ENCODE measurements around the gene HS3ST6.
"Not testable (repeated sequence)": the region's sequence is repeated elsewhere in the genome, so short reads cannot be mapped to it uniquely, and the experiment has no call there.

Gene HS3ST6

GRCh38 chr16:1918351-1919326, at the start of gene HS3ST6:
Gene HS3ST6, minus strand, starts transcription at chr16:1918415. Its CDS starts 92 bp downstream, at chr16:1918323.
- no peak for DNase-seq

- no peak for DNase-seq
Observed at GRCh38 chr16:1966460-1966859, 48.2 kb upstream of the HS3ST6 start, which contains the start of gene RNF151. Gene RNF151, plus strand, starts transcription at chr16:1966856. Its CDS starts 26 bp downstream, at chr16:1966882.

GRCh38 chr16:1965396-1966001, 47.3 kb upstream of the HS3ST6 start:
- DNase-seq = no peak

DNA sequence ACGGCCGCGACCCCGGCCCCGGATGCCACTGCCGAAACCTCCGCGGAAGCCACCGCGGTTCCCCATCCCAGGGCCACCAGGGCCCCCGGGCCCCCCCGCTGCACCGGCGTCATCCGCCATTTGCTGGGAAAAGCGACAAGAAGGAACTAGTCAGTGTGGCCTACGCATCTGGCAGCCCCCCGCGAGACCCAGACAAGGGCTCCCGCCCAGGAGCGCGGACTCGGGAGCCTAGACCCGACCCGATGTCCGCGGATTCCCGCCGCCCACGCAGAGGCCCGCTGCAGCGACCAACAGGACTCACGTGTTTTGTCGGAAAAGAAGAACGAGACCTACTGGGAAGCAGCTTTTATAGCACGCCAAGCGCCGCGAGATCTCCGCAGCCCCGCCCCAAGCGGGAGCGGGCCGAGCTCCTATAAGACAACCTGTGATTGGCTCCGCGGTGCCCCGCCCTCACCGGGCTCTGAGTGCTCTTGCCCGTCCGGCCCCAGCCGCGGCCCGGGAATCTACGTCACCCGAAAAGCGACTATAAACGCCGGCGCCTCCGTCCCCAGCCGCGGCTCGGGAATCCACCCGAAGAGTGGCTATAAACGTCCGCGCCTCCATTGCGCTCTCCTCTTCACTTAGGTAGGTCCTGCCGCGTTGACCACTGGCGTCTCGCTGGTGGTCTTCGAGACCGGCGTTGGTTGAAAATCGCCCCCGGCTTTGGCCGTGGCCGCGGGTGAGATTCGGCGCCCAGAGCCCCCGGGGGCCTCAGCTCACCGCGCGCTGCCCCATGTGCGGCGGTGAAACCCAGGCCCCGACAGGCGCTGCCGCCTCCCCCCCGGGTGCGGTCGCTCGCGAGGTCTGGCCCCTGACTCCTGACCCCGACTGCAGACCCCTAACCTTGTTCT, 46.5 kb upstream of the HS3ST6 start, which contains the start of gene RPS2:
TSS of gene RPS2 (minus strand) at position 321 of the 890 bp plus-strand sequence. CDS start at position 120, 201 bp downstream.
- DNase-seq = peak; percentile 99

GRCh38 chr16:1963806-1964505, 45.7 kb upstream of the HS3ST6 start:
- DNase-seq = peak; percentile 17

DNA sequence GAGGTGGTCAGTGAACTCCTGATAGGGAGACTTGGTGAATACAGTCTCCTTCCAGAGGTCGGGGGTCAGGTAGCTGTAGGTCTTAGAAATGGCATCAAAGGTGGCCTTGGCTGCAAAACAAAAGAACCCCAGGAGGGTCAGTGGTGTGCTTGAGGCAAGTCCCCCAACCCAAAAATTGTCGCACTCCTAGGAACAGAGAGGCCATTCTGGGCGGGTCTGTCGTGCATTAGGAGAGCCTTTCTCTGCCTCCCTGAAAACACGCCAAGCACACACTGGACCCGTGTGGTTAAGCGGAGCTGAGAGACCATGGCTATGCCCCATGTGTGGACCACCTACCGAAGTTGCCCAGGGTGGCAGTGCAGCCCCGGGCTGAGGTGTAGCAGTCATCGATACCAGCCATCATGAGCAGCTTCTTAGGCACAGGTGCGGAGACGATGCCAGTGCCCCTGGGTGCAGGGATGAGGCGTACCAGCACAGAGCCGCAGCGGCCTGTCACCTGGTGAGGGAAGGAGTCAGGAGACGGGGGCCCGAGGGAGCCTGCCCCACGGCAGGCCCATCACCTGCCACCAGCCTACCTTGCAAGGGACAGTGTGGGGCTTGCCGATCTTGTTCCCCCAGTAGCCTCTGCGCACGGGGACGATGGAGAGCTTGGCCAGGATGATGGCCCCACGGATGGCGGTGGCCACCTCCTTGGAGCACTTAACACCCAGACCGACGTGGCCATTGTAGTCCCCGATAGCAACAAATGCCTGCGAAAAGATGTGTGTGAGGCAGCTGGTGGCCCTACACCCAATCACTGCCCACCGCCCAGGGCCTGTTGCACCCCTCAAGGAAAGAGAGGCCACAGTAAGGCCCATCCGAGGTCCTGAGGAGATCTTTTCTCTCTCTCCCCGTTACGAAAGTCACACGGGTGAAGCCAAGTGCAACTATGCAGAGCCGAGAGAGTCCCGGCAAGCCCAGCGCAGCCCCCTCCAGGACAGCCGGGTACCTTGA, 44.2 kb upstream of the HS3ST6 start:
- DNase-seq = not testable (repeated sequence)

GRCh38 chr16:1961651-1962067, 43.4 kb upstream of the HS3ST6 start:
- no peak for DNase-seq

DNA sequence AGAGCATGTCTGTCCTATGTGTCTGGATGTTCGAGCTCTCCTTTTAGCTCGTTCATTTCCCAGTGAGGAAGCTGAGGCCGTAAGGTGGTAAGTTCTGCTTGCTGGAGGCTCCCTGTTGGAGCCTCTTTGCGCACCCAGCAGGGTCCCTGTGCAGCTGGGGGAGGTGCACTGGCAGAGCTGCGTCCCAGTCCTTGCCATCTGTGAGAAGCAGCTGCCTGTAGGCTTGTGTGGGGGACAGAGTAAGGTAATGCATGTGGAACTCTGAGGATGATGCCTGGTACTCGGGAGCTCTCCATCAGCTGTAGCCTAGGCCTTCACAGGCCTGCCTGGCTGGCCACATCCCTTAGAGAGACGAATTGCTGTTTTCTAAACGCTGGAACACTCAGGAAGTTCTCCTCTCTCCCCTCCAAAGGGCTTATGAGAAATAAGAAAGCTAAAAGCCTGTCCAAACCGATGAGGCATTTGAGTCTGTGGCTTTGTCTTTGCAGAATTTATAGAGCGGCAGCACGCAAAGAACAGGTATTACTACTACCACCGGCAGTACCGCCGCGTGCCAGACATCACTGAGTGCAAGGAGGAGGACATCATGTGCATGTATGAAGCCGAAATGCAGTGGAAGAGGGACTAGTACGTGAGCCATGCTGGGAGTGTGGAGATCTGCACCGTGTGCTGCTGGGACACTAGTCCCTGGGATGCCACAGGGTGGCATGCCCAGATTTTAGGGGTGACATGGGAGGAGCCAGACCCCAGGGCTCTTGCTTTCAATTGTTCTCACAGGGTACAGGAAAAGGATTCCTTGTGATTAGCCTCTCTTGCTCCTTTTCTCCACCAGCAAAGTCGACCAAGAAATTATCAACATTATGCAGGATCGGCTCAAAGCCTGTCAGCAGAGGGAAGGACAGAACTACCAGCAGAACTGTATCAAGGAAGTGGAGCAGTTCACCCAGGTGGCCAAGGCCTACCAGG, 42.7 kb upstream of the HS3ST6 start:
- peak; percentile 46 for DNase-seq

GRCh38 chr16:1959269-1960039, 41.2 kb upstream of the HS3ST6 start, which contains the start of gene NDUFB10:
Gene NDUFB10, plus strand, starts transcription at chr16:1959538. Its CDS starts 87 bp downstream, at chr16:1959625.
- DNase-seq = peak; percentile 90

DNA sequence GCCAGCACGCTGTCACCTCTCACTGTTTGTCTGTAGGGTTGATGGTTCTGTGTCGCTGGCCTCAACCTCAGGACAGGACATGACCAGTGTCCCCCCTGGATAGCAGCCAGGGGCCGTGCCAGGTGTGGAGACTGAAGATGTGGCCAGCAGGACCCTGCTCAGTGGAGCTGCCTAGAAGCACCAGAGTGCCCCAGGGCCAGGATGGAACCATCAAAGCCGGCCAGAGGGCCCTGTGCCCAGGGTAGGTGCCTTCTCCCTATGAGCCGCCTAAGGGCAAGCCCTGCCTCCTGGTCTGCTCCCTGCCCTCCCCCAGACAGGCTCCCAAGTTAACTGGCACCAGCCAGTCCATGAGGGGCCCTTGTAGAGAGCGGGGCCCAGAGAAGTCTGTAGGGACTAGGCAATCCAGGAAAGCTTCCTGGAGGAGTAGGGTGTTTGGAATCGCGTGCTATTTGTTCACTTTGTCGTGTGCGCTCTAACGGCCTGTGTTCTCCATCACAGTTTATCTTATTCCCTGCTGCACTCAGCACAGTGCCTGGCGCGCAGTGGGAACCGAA, 40.6 kb upstream of the HS3ST6 start:
- no peak for DNase-seq

- DNase-seq = not testable (repeated sequence)
Observed at GRCh38 chr16:1958143-1958491, 39.9 kb upstream of the HS3ST6 start.

- not testable (repeated sequence) for DNase-seq
Observed at GRCh38 chr16:1957434-1958142, 39.4 kb upstream of the HS3ST6 start.

- DNase-seq = no peak
Observed at GRCh38 chr16:1953734-1954133, 35.5 kb upstream of the HS3ST6 start.

DNA sequence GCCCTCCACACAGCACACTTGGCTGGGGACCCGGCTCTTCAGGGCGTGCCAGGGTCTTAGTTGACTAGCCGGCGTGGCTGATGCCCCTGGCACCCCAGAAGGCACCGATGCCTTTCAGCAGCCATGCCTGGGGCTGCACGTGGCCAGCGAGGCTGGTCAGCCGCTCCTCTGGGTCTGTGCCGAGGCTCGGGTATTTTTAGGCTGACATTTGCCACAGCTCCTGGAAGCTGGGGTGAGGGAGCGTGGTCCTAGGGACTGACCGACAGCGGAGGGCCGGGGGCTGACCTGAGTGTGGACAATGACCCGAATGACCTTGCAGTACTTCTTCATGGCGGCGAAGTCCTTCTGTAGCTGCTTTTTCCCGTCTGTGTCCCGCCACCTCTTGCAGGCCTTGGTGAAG, 32.3 kb upstream of the HS3ST6 start:
- DNase-seq = no peak

DNA sequence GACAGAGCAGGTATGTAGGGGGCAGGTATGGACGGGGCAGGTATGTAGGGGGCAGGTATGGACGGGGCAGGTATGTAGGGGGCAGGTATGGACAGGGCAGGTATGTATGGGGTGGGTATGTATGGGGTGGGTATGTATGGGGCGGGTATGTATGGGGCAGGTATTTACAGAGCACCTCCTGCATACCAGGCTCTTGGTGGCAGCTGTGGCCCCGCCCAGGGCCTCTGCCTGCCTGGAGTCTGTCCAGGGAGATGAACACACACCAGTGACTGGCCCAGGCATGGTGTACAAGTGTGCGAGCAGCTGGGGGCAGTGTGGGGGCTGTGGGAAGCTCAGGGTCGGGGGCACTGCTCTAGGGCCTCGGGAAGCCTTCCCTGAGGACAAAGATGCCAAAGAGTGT, 31.8 kb upstream of the HS3ST6 start:
- DNase-seq = no peak

- DNase-seq = no peak
Observed at GRCh38 chr16:1949507-1949906, 31.3 kb upstream of the HS3ST6 start.

- DNase-seq = no peak
Observed at GRCh38 chr16:1947369-1947670, 29.1 kb upstream of the HS3ST6 start.

Data from HCEC 1CT (cell line).